GM21381 (cell line): ENCODE results near the gene VTI1A.
"Not testable (repeated sequence)": the region's sequence is repeated elsewhere in the genome, so short reads cannot be mapped to it uniquely, and the experiment has no call there.

Experiments used
- ATAC-seq: cut with Tn5 transposase; IDR thresholded peaks from one replicate; pipeline ENCODE4 v1.9.1; 2021; ENCODE audit warnings: mild to moderate bottlenecking, moderate library complexity; ENCODE audit not compliant: unreplicated experiment

VTI1A gene

DNA sequence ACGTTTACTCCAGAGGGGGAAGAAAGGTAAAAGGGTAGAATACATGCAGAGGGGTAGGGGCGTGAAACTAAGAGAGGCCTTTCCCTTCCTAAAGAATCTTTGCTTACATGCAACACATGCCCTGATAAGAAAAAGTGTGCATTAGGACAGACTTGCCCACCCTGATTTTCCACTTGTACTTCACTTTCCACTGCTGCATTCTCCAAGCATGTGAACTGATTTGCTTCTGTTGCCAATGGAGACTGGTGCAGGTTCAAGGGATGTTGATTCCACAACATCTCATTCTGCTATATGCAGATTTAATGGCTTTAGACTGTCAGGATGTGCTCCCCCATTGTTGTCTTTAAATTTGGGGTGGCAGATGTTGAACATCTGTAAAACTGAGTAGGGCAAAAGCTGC lies 265.5 kb downstream of the VTI1A start:
- no peak for ATAC-seq

DNA sequence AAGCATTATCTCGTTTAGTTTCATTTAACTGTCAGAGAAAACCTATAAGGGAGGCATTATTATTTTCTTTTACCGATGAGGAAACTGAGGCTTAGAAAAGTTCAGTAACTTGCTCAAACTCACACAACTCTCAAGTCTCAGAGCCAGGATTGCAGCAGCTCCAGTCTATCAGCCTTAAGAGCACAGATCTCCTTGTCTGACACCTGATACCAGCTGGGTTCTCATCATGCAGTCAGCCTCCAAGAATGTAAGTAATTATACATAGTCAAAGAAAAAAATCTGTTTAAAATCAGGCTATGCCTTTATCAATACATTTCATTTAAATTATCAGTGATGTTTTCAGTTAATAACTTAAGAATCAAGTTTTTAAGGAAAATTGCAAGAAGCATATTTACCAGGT lies 266.4 kb downstream of the VTI1A start:
- no peak for ATAC-seq

DNA sequence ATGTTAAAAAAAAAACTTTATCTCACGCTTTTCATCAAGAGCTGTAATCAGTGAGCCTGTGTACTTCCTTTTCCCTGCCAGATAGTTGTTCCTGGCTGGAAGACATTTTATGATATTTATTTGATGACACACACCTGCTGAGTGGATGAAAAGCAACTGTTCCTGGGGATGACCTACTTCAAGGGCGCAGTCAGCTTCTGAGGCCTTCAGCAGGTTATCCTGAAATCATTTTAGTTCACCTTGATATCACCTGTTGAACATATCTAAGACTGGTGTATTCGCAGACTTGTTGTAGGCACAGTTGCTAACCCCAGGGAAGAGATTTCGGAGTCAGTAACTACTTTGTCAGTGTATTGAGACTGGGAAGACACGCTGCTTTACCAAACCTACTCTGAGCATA lies 268.6 kb downstream of the VTI1A start:
- ATAC-seq = no peak

DNA sequence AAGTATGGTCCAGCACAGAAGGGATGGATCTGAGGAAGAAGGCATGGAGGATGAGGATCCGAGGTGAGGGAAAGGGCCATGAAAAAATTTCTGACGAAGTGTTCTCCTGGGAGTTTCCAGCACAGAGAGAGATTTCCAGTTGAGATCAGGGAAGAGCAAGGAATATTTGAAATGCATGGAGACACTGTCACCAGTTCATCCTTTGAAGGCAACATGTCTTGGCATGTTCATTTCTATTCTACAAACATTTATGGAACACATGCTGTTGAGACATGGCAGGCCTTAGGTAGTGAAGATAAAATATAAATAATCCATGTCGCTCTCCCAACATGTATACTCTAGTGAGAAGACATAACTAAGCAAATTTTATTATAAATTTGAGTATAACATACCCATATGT lies 269.1 kb downstream of the VTI1A start:
- ATAC-seq = no peak

DNA sequence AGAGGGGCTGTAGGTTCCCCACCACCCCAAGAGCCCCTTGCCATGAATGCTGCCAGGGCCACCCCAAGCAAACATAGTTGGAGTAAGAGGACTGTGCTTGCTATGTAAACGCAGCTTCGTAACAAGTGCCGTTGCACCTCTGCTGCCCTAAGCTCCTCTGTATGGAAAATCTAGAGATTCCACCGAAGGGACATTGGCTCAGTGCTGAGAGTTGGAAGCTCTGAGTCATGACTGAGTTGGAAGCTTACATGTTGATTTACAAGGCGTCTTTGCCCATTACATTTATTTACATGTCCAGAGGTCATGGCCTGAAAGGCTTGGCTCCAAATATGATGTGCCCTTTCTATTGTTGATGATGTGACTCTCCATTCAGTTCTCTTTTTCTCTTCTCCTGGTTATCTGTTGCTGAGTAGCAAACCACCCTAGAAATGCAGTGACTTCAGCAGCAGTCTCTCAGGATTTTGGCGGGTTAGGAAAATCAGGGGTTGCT lies 270.0 kb downstream of the VTI1A start:
- ATAC-seq = no peak

DNA sequence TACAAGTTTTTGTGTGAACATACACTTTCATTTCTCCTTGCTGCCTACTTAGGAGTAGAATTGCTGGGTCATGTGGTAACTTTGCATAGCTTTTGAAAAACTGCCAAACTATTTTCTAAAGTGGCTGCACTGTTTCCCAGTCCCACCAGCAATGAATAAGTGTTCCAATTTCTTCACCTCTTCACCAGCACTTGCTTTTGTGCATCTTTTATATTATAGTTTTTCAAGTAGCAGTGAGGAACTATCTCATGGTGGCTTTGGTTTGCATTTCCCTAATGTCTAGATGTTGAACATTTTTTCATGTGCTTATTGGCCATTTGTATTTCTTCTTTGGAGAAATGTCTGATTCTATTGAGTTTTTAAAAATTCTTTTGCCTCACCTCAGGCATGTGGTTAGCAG lies 273.2 kb downstream of the VTI1A start:
- no peak for ATAC-seq

DNA sequence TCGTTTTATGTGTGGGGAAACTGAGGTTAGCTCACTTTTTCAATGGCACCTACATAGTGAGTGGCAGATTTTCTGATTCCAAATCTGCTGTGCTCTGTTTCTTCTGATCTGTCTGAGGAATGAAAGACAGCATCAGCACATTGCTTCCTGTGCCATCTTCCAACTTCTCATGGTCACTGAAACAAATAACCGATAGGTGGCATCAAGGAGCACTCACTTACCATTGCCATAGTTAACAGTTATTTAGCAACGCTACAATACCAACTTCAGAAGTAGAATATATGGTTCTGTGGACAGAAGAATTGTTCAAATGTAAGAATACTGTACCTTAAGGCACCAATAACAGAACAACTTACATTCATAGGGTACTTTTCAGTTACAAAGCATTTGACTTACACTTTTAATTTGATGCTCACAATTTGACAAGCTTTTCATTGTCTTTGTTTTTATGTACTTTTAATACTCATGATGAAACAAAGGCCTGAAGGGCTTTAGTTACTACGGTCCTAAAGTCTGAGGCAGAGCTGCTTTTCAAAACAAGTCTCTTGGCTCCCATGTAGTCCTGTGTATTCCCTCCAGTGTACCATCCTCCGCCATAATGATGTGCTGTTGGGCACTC lies 274.2 kb downstream of the VTI1A start:
- ATAC-seq = peak; percentile 64

DNA sequence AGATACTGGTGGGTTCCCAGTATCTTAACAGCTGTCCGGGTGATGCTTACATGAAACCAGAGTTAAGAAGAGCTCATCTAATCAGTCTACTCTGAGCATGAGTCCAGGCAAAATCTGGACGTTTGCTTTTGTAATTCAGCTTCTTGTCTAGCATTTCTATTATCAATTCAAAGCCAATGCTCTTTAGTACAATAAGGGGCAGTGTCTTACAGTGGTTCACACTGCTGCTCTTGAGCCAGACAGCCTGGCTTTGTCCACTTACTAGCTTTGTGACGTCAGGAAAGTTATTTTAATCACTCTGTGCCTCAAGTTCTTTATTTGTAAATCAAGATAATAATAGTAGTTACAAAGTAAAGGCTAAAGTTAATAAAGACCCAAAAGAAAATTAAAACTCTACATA lies 275.7 kb downstream of the VTI1A start:
- ATAC-seq = no peak

DNA sequence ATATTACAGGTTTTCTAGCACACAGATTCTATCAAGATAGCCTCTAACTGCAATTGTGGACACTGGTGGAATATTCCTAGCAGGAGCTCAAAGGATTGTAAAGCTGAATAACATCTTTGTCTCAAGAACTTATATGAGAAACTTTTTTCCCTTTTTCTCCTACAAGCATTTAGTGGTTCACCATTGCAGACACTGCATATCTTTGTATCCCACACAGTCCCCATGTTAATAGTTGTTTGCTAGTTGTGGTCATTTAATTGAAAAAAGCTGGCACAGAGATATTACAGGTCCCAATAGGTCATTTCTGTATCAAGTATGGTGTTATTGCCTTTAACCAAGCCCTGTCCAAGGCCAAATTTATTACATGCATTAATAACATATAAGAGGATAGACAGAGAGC lies 276.9 kb downstream of the VTI1A start:
- ATAC-seq = no peak

DNA sequence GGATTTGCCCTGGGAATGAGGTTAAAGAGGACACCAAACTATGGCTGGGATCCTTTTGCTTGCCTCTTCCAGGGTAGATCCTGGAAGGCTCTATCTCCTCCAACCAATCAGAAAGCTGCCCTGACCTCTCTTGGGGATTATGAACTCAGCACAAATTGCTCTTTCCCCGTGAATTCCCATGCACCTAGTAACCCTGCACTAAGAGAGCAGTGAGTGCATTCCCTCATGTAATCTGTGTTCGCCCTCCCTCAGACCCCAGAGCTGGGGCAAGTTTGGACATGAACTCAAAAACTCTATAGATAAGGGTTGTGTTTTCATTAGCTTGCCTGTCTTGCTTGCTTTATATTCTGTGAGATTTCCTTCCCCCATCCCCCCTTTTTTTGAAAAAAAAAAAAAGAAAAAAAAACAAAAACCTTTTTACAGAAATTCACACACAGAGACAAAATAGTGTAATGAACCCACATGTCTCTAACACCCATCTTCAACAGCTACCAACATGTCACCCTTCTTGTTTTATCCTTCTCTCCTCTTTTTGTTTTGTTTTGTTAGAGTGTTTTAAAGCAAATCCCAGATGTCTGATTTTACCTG lies 277.5 kb downstream of the VTI1A start:
- no peak for ATAC-seq

DNA sequence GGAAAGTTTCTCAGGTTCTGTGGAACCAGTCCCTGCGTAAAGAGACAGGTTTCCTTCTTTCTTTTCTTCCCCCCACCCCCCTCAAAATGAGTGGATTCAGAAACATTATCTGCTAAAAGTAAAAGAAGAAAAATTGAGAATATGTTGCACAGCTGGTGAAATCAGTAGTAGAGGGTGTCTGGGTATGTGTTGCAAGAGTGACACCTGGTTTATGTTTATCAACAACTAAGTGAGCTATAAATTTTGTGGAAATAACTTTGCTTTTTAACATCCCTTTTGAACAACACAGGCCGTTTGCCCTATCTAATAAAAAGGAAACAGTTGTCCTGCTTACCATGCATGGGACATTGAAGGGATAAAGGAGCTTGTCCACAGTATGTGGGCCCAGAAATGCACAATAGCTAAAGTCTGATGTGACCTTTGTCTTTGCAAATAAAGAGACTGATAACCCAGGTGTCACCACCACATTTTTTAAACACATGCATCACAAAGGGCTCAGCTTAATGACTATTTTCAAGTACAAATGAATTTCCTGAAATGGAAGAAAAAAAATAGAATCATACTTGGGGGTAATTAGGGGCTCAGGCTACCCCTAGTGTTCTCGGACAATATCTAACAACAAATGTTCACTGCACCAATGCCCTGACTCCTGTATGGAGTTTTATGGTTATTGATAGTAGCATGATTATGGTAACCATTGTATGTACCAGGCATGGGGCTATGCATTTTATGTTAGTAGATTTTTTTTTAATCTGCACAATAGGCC lies 281.3 kb downstream of the VTI1A start:
- no peak for ATAC-seq

DNA sequence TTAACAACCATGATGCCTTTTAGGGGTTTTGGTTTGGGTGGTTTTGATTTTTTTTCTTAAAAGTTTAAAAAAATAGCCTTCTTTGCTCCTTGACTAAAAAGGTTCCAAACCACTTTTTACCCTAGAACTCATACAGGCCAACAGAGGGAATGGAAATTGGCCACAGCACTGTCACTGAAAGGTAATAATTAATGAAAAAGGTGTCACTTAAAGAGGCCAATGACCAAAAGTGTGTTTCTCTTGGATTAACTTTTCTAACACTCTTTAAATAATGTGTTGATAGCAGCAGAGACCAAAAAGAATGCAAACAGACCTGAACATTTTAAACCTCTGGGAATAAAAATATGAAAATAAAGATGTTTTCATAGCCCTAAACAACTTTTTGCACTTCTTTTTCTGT lies 282.0 kb downstream of the VTI1A start:
- ATAC-seq = no peak

DNA sequence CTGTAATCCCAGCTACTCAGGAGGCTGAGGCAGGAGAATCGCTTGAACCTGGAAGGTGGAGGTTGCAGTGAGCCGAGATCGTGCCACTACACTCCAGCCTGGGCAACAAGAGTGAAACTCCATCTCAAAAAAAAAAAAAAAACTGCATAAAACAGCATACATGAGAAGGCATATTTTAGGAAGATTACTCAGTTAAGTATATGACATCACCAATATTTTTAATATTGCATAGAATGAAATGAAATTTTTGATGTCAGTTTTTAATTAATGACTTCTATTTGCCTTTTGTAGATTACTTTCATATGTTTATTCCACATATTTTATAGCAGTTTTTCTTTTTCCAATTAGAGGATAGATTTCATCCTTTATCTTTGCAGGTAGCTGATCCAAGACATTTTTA lies 284.4 kb downstream of the VTI1A start:
- not testable (repeated sequence) for ATAC-seq

DNA sequence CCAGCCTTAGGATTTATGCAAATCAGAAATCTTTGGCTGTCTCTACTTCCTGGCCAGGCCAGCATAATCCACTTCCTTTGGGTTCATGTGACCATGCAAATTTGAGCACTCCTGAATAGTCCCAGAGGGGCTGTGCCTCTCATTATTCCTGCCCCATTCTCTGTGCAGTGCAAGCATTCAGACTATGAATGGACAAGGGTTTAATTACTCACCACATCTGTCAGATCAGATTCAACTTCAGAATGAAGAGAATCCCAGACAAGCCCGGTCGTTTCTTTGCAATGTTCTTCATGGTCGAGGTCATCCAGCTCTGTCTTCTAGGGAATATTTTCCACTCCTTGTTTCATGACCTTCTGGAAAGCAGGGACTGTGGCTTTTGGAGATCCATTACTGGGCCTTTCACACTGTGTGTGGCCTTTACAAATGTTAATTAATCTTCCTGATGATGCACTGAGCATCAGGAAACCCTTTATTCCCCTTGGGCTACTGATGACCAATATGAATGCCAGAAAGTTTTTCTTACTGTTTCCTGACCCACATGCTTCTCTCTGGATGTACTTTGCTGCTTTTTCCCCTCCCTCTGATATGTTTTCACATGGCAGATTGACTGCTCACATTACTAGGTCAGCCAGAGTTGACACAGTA lies 285.4 kb downstream of the VTI1A start:
- peak; percentile 52 for ATAC-seq

DNA sequence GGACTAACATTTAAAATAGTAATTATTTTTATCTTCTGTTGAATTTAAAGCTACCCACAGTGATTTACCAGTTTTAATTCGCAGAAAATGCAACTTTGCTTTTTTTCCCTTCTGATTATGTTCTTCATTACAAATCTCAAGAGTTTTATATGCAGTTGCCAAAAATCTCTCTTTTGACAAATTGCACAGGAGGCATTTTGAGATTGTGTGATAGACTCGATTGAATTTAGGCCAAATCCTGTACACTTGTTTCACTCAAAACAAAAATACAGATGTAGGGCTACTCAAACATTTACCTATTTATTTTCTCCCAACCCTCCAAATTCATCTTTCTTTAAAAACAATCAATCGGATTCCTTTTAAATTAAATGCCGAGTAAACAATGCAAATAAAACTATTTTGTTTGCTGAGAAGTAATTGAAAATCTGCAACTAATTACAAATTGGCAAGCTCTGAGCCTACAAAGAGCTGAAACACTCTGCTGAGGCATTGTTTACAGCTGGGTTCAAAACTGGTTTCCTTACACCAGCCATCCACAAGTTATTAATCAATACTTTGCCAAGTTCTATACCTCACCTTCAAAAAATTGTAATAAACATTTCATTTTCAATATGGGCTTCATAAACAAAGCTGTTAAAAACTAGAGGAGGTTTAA lies 288.2 kb downstream of the VTI1A start:
- no peak for ATAC-seq

DNA sequence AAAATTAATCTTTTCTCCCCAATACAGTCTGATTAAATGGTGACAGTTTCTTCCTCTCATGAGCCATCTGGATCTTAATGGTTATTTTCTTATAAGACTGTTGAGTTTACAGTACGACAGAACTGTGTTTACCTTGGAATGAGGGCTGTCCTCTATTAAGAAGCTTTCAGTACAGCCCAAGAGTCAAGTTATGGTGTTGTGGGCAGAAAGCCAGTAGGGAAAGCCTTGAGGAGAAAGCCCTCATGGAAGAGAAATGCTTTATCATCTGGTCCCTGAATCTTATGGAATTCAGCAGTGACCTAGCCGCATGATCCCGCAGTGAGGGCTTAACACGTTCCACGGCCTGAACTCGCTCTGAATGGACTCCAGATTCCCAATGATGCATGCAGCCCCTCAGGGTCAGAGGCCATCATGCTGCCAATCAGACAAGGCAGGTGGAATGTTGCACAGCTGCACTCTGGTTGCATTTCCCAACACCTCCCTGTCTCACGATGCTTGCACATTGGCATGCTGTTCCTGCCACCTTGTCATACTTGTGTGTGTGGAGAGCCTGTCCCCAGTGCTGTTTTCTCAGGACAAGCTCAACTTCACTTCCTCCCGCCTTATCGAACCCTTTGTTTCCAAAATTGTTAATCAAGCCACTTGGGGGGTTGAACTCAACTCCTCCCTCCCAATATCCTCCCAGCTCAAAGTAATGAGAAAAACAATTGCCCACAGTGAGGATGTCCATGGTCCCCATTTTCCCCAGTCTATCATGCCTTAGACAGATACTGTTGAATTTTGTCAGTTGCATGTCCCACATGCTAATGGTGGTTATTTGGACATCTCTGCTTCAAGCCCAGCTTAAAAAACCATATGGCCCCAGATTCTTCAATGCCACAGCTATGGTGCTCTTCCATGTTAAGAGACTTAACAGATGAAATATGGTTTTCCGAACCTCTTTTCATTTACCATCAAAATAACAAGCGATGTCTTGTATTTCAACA lies 291.9 kb downstream of the VTI1A start:
- ATAC-seq = no peak

DNA sequence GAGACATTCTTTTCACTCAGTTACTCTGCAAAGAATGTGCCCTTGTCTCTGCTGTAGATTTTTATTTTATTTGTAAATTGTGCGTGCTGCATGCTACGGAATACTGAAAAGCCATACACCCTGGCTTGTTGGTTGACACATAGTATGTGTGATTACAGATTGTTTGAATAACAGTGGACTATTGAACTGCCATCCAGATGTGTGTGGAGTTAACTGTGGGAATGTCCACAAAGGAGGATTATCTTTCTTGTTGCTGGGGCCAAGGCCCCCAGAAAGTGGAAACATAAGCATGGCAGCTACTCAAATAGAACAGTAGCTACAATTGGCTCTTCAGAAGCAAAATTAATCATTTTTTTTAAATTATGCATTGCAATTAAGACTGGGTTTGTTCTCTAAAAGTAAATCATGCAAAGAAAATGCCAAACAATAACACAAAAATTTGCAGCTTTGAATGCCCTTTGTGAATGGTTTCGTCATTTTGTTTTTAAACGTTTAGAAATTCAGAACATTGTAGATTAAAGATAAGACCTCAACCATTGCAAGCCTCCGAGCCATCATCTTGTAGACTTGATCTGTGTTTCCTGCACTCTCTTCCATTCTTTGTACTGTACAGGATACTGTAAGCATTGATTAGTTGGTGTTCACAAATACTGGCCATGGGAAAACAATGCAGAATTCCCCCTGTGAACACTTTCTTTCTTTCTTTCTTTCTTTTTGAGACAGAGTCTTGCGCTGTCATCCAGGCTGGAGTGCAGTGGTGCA lies 292.8 kb downstream of the VTI1A start:
- ATAC-seq = no peak

DNA sequence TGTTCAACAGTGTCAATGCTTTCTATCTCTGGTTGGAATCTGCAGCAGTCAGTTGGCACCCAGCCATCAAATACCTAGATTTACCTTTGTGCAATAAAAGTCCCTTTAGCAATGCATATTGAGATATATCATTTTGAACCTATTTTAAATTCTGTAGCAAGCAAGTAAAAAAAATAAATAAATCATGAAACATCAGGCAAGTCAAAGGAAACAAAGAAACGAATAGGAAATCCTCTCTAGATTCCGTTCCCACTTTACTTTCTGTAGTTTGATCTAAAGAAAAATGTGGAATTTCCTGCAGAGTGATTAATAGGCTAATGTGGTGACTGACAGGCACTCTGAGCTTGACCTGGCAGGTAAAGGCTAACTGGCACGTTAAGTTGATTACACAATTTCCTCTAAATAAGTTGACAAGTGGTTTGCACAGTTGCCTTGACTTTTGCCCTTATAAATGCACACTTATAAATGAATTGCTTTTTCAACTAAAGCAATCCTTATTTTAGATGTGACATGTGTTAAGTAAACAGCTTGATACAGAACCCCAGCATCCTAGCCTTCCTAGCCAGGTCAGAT lies 294.9 kb downstream of the VTI1A start:
- ATAC-seq = no peak
